ENCODE results near the gene ZNF488. TPM values are rescaled to one million over a fixed set of nuclear protein-coding genes. Genes with fewer than 3 reads are reported as not detected.

ZNF488 gene
- total and polyA plus RNA-seq, 7 donors: 0.16 to 0.82 (median 0.65) TPM; not detected in 3

GRCh38 chr10:47413531-47414226 lies 29.6 kb upstream of the ZNF488 start:
- Histone ChIP-seq H3K27me3 (no peaks in the 10 kb centered on the region), H3K4me3 (no peak overlapping the region), H3K4me1 (no peaks in the 10 kb centered on the region), H3K27ac (no peak overlapping the region), H3K36me3 (no peaks in the 10 kb centered on the region), H3K9me3 (no peaks in the 10 kb centered on the region)
- no peak for DNase-seq
- TF ChIP-seq POLR2AphosphoS5 (IDR thresholded peaks at IDR 0.05) (no peak), CTCF (IDR thresholded peaks at IDR 0.05) (no peak), EP300 (IDR thresholded peaks at IDR 0.05) (no peak), POLR2A (IDR thresholded peaks at IDR 0.05) (no peak)
- WGBS, 2 donors: 84 to 85% methylated on average over 14 of the region's 14 CpGs
- intact Hi-C loops (cut with DNase I): no loop called here

- intact Hi-C loops (cut with DNase I): no loop called here
- Histone ChIP-seq H3K36me3 (no peaks in the 10 kb centered on the region), H3K27me3 (no peaks in the 10 kb centered on the region), H3K4me1 (no peaks in the 10 kb centered on the region), H3K9me3 (no peaks in the 10 kb centered on the region), H3K4me3 (no peak overlapping the region), H3K27ac (no peak overlapping the region)
- TF ChIP-seq CTCF (IDR thresholded peaks at IDR 0.05): no peak
- no peak for DNase-seq
- WGBS, 2 donors: 56 to 75% methylated on average over 2 of the region's 2 CpGs
These were observed 28.8 kb upstream of the ZNF488 start for GRCh38 chr10:47412869-47413268.

- H3K27ac ChIP-seq: no peak overlapping the region
- DNase-seq: no peak
- no peak overlapping the region for H3K4me3 ChIP-seq
- no peaks in the 10 kb centered on the region for H3K9me3 ChIP-seq
- no peaks in the 10 kb centered on the region for H3K27me3 ChIP-seq
- no peaks in the 10 kb centered on the region for H3K4me1 ChIP-seq
- TF ChIP-seq POLR2A (IDR thresholded peaks at IDR 0.05): no peak
- no peak for TF ChIP-seq EP300 (IDR thresholded peaks at IDR 0.05)
- TF ChIP-seq POLR2AphosphoS5 (IDR thresholded peaks at IDR 0.05): no peak
- TF ChIP-seq CTCF (IDR thresholded peaks at IDR 0.05): no peak
- WGBS, 2 donors: 89 to 93% methylated on average over 5 of the region's 5 CpGs
- intact Hi-C loops (cut with DNase I): no loop called here
- H3K36me3 ChIP-seq: no peaks in the 10 kb centered on the region
These were observed 28.2 kb upstream of the ZNF488 start for GRCh38 chr10:47412177-47412730.

DNA sequence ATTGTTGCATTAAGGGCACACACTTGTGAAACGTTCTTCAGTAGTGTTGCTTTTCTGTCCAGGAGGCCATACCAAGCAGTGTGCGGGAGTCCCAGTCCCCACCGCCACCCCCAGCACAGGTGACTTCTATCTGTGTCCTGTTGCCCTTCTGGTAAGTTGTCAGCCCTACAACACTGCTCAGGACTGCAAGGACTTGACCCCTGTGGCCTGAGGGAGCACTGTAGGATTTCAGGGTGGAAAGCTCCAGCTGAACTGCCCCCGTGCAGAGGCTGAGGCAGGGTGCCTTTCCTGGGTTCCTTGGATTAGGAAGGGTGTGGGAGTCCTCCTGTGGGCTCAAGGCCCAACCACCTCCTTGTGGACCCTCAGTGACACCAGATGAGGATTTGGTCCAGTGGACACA lies 26.8 kb upstream of the ZNF488 start:
- H3K27me3 ChIP-seq: no peaks in the 10 kb centered on the region
- H3K4me3 ChIP-seq: no peak overlapping the region
- no peaks in the 10 kb centered on the region for H3K4me1 ChIP-seq
- H3K27ac ChIP-seq: no peak overlapping the region
- no peaks in the 10 kb centered on the region for H3K36me3 ChIP-seq
- TF ChIP-seq POLR2AphosphoS5 (IDR thresholded peaks at IDR 0.05) (no peak), CTCF (IDR thresholded peaks at IDR 0.05) (no peak), EP300 (IDR thresholded peaks at IDR 0.05) (no peak), POLR2A (IDR thresholded peaks at IDR 0.05) (no peak)
- intact Hi-C loops (cut with DNase I): no loop called here
- 79 to 82% methylated on average over 4 of the region's 4 CpGs for WGBS, 2 donors
- DNase-seq: no peak
- H3K9me3 ChIP-seq: no peaks in the 10 kb centered on the region

DNA sequence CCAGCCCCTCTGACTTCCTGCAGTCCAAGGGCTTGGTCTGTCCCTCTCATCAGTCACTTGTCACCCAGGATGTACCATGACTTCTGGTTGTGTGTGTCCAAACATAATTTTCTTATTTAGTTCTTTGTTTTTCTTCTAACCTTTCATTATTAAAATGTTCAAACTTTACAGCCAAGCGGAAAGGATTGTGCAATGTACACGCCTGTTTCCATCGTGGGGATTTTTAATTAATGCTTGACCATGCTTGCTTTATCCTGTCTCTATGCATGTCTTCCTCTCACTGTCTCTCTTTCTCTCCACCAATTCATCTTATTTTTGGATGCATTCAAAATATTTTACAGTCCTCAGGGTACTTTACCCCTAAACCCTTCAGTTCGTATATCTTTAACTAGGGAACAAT lies 26.2 kb upstream of the ZNF488 start:
- no peaks in the 10 kb centered on the region for H3K36me3 ChIP-seq
- intact Hi-C loops (cut with DNase I): no loop called here
- DNase-seq: no peak
- H3K4me1 ChIP-seq: no peaks in the 10 kb centered on the region
- H3K4me3 ChIP-seq: no peak overlapping the region
- TF ChIP-seq CTCF (IDR thresholded peaks at IDR 0.05): no peak
- no peak for TF ChIP-seq POLR2A (IDR thresholded peaks at IDR 0.05)
- TF ChIP-seq EP300 (IDR thresholded peaks at IDR 0.05): no peak
- TF ChIP-seq POLR2AphosphoS5 (IDR thresholded peaks at IDR 0.05): no peak
- no peaks in the 10 kb centered on the region for H3K27me3 ChIP-seq
- WGBS, 2 donors: 77 to 78% methylated on average over 4 of the region's 4 CpGs
- H3K27ac ChIP-seq: no peak overlapping the region
- H3K9me3 ChIP-seq: no peaks in the 10 kb centered on the region
